GM23338 (cell line): ENCODE data around the gene RAMACL. TPM values are rescaled to one million over a fixed set of nuclear protein-coding genes. Genes with fewer than 3 reads are reported as not detected.

Experiments used
- ATAC-seq: fragments of 200-7000 bp; cut with Tn5 transposase; 3 replicates; pipeline ENCODE4 v1.9.1; 2020
- DNase-seq: peaks from one replicate; pipeline ENCODE4 v3.0.0-alpha.2; 2015; ENCODE audit warnings: low spot score
- H2AFZ ChIP-seq: fragments of 200-600 bp; sonication (generic); 2 replicates; pipeline ENCODE4 v1.8.0; 2016; ENCODE audit warnings: antibody characterized with exemption, mild to moderate bottlenecking, moderate library complexity
- H3F3A ChIP-seq: fragments of 200-600 bp; sonication (generic); replicated peaks from 2 replicates; pipeline ENCODE4 v1.8.0; 2017; ENCODE audit warnings: antibody characterized with exemption, mixed run types, low read depth
- H3K27ac ChIP-seq: fragments of 200-600 bp; sonication (generic); 2 replicates; pipeline ENCODE4 v1.6.1; 2016; ENCODE audit warnings: low read depth
- H3K27me3 ChIP-seq: fragments of 200-600 bp; sonication (generic); 2 replicates; pipeline ENCODE4 v1.8.0; 2016; ENCODE audit warnings: mild to moderate bottlenecking, mixed run types, moderate library complexity; ENCODE audit not compliant: insufficient read depth
- H3K36me3 ChIP-seq: fragments of 200-600 bp; sonication (generic); 2 replicates; pipeline ENCODE4 v1.8.0; 2016; ENCODE audit warnings: mild to moderate bottlenecking; ENCODE audit not compliant: insufficient read depth
- H3K4me1 ChIP-seq: fragments of 200-600 bp; sonication (generic); 2 replicates; pipeline ENCODE4 v1.8.0; 2016; ENCODE audit warnings: mild to moderate bottlenecking, moderate library complexity; ENCODE audit not compliant: insufficient read depth
- H3K4me2 ChIP-seq: fragments of 200-600 bp; sonication (generic); 2 replicates; pipeline ENCODE4 v1.7.1; 2017; ENCODE audit warnings: mixed run types
- H3K4me3 ChIP-seq: fragments of 200-600 bp; sonication (generic); 2 replicates; pipeline ENCODE4 v1.6.1; 2016; ENCODE audit warnings: mixed run types
- H3K79me2 ChIP-seq: fragments of 200-600 bp; sonication (generic); replicated peaks from 2 replicates; pipeline ENCODE4 v1.8.0; 2017; ENCODE audit warnings: mild to moderate bottlenecking; ENCODE audit not compliant: insufficient read depth
- H3K9me2 ChIP-seq: fragments of 200-600 bp; sonication (generic); 2 replicates; pipeline ENCODE4 v1.8.0; 2017; ENCODE audit not compliant: insufficient read depth
- H4K20me1 ChIP-seq: fragments of 200-600 bp; sonication (generic); replicated peaks from 2 replicates; pipeline ENCODE4 v1.8.0; 2017; ENCODE audit warnings: mild to moderate bottlenecking; ENCODE audit not compliant: insufficient read depth
- H3K27ac Mint-ChIP-seq: 2 replicates; pipeline ENCODE4 v1.8.0; 2020; ENCODE audit warnings: inconsistent platforms, mild to moderate bottlenecking, moderate library complexity, mixed read lengths
- H3K27me3 Mint-ChIP-seq: 3 replicates; pipeline ENCODE4 v1.8.0; 2022; ENCODE audit warnings: low read depth, mild to moderate bottlenecking, moderate library complexity, mixed read lengths, inconsistent platforms; ENCODE audit not compliant: insufficient read depth, poor library complexity
- H3K36me3 Mint-ChIP-seq: 3 replicates; pipeline ENCODE4 v1.8.0; 2021; ENCODE audit warnings: low read depth, mild to moderate bottlenecking, inconsistent platforms, moderate library complexity, mixed read lengths
- H3K4me1 Mint-ChIP-seq: 3 replicates; pipeline ENCODE4 v1.8.0; 2020; ENCODE audit warnings: mild to moderate bottlenecking, inconsistent platforms, mixed read lengths
- H3K4me3 Mint-ChIP-seq: 3 replicates; pipeline ENCODE4 v1.8.0; 2021; ENCODE audit warnings: moderate library complexity, mild to moderate bottlenecking, inconsistent platforms, mixed read lengths
- H3K9me3 Mint-ChIP-seq: 3 replicates; pipeline ENCODE4 v1.8.0; 2020; ENCODE audit warnings: moderate library complexity, mild to moderate bottlenecking, inconsistent platforms, mixed read lengths
- CREB1 ChIP-seq: fragments of 250-450 bp; sonication (Bioruptor Pico); IDR thresholded peaks from 2 replicates; pipeline ENCODE4 v1.5.0; 2020; ENCODE audit warnings: low read depth, mild to moderate bottlenecking, moderate library complexity
- EZH2 ChIP-seq: fragments of 200-600 bp; sonication (generic); IDR thresholded peaks from one replicate; pipeline ENCODE4 v1.8.0; 2017; ENCODE audit warnings: antibody characterized with exemption, mild to moderate bottlenecking, low read depth; ENCODE audit not compliant: unreplicated experiment
- EZH2phosphoT487 ChIP-seq: fragments of 200-600 bp; sonication (generic); IDR thresholded peaks from one replicate; pipeline ENCODE4 v1.8.1; 2018; ENCODE audit warnings: antibody characterized with exemption; ENCODE audit not compliant: unreplicated experiment
- NANOG ChIP-seq: IDR thresholded peaks from 2 replicates; pipeline ENCODE4 v1.6.1; 2016; ENCODE audit warnings: antibody characterized with exemption, borderline replicate concordance
- POLR2AphosphoS5 ChIP-seq: IDR thresholded peaks from 2 replicates; pipeline ENCODE4 v1.6.1; 2016; ENCODE audit warnings: antibody characterized with exemption, low read depth
- REST ChIP-seq: IDR thresholded peaks from one replicate; pipeline ENCODE4 v1.6.1; 2018; ENCODE audit warnings: antibody characterized with exemption; ENCODE audit not compliant: unreplicated experiment
- ZNF462 ChIP-seq: fragments of 250-450 bp; sonication (Bioruptor Pico); IDR thresholded peaks from 2 replicates; pipeline ENCODE4 v1.5.0; 2020; ENCODE audit warnings: mild to moderate bottlenecking, moderate library complexity
- polyA plus RNA-seq: library from polyadenylated mRNA; unstranded; fragments of >200 nt; fragmentation: Nextera tagmentation; extraction: Ambion mirVana; gene quantifications from 2 replicates; pipeline ENCODE4 v1.2.1, GENCODE V29; 2016
- total RNA-seq: library from RNA; depleted of rRNA; stranded (reverse); fragments of >200 nt; shearing (Covaris generic); gene quantifications from 2 replicates; pipeline ENCODE4 v1.2.3, GENCODE V29; 2014

RAMACL gene
- total and polyA plus RNA-seq, 2 experiments from 2014 or later: 0.61 to 4.0 TPM

- TF ChIP-seq NANOG: no peak
- TF ChIP-seq ZNF462: no peak
Observed at GRCh38 chr6:166563805-166564204, 22.7 kb downstream of the RAMACL start (continued).

GRCh38 chr6:166563200-166563599, 23.3 kb downstream of the RAMACL start:
- H3K4me1 Mint-ChIP-seq: peaks cover 45% of the 10 kb centered on the region
- H3K79me2 ChIP-seq: peaks cover 38% of the 10 kb centered on the region
- DNase-seq: no peak
- H3K27me3 Mint-ChIP-seq: peaks cover 2% of the 10 kb centered on the region
- no peak overlapping the region for H3K27ac ChIP-seq
- no peaks in the 10 kb centered on the region; the same call in none of the 3 replicates for H3K36me3 Mint-ChIP-seq
- peaks cover 4% of the 10 kb centered on the region; the same call in 1 of the 2 replicates for H4K20me1 ChIP-seq
- H3K36me3 ChIP-seq: no peaks in the 10 kb centered on the region
- no peak overlapping the region for H3K4me3 Mint-ChIP-seq
- H3K4me3 ChIP-seq: no peak overlapping the region
- no peaks in the 10 kb centered on the region for H3K27me3 ChIP-seq
- no peak for ATAC-seq
- H3K9me3 Mint-ChIP-seq: no peaks in the 10 kb centered on the region; the same call in 2 of the 3 replicates
- no peaks in the 10 kb centered on the region for H3F3A ChIP-seq
- no peak overlapping the region for H3K4me2 ChIP-seq
- H3K4me1 ChIP-seq: peaks cover 21% of the 10 kb centered on the region
- H3K9me2 ChIP-seq: no peaks in the 10 kb centered on the region
- H2AFZ ChIP-seq: no peak overlapping the region
- no peak overlapping the region; the same call in 1 of the 2 replicates for H3K27ac Mint-ChIP-seq
- TF ChIP-seq CREB1 (CRISPR knock-in tag) (no peak), REST (no peak), EZH2 (no peak), EZH2phosphoT487 (no peak), POLR2AphosphoS5 (no peak)
